Measurements from ENCODE around the gene CABLES1. TPM values are rescaled to one million over a fixed set of nuclear protein-coding genes. Genes with fewer than 3 reads are reported as not detected.

The CABLES1 gene
- polyA plus RNA-seq, 1 of the 3 experiments (the other 2 are of a cell fraction): 2.2 TPM

GRCh38 chr18:23178201-23178600, 42.9 kb downstream of the CABLES1 start:
- Histone ChIP-seq H3K9me3 (no peaks in the 10 kb centered on the region), H3K9me2 (no peaks in the 10 kb centered on the region), H2AFZ (ENCODE audit: low read depth) (no peak overlapping the region), H3F3A (replicated peaks; ENCODE audit: insufficient read depth) (peaks cover 16% of the 10 kb centered on the region), H3K27ac (ENCODE audit: low read depth in 2 of 2, low read length in 1 of 2) (no peak overlapping the region), H3K36me3 (replicated peaks in 1 of 2; ENCODE audit: control insufficient read depth in 1 of 2, insufficient read depth in 2 of 2, low read length in 1 of 2) (no peaks in the 10 kb centered on the region), H3K4me1 (ENCODE audit: control insufficient read depth in 1 of 2, insufficient read depth in 2 of 2, low read depth in 1 of 2, low read length in 1 of 2) (peaks cover 6 to 16% of the 10 kb centered on the region in 2 experiments; a peak in 1 of 4 replicates), H3K4me2 (no peak overlapping the region), H4K20me1 (ENCODE audit: insufficient read depth) (0 out of 2 replicates have a peak, but pooled peaks cover 5% of the 10 kb centered on the region), H3K9ac (no peak overlapping the region), H3K27me3 (ENCODE audit: insufficient read depth) (no peaks in the 10 kb centered on the region), H3K4me3 (ENCODE audit: low read depth in 2 of 2, low read length in 1 of 2) (no peak overlapping the region), H3K79me2 (ENCODE audit: insufficient read depth) (peaks cover 24% of the 10 kb centered on the region; the same call in 1 of the 2 replicates)
- WGBS (ENCODE audit: low lambda C conversion rate): 88% methylated on average over 5 of the region's 7 CpGs
- CTCF ChIA-PET: interaction anchor here (1.5 kb wide), 1 partner anchor 14 kb away, joined by 5 read pairs; no protein-coding TSS in a partner anchor
- no peak for DNase-seq
- TF ChIP-seq YY1 (IDR thresholded peaks at IDR 0.05; ENCODE audit: low read depth) (no peak), POLR2AphosphoS5 (IDR thresholded peaks at IDR 0.05; ENCODE audit: low read depth, low read length) (no peak), USF2 (IDR thresholded peaks at IDR 0.05; ENCODE audit: borderline replicate concordance, low read depth, low read length) (no peak), NRF1 (IDR thresholded peaks at IDR 0.05; ENCODE audit: low read depth, low read length) (no peak), PBX3 (IDR thresholded peaks at IDR 0.05) (no peak), FOSL2 (IDR thresholded peaks at IDR 0.05; ENCODE audit: borderline replicate concordance, low read depth) (no peak), USF1 (IDR thresholded peaks at IDR 0.05; ENCODE audit: borderline replicate concordance, low read depth) (no peak), TAF1 (IDR thresholded peaks at IDR 0.05; ENCODE audit: borderline replicate concordance, low read depth, low read length) (no peak), REST (IDR thresholded peaks at IDR 0.05; ENCODE audit: low read depth, low read length) (no peak)
- POLR2A ChIA-PET: interaction anchor here (0.6 kb wide), 1 partner anchor 260 kb away, joined by 3 read pairs; a partner anchor contains a TSS
